HepG2 (cell line): ENCODE results near the gene BCAR3. TPM values are rescaled to one million over a fixed set of nuclear protein-coding genes. Genes with fewer than 3 reads are reported as not detected.

Experiments used
- ATAC-seq: fragments of 200-7000 bp; cut with Tn5 transposase; 3 replicates; pipeline ENCODE4 v1.9.1; 2020; ENCODE audit warnings: mild to moderate bottlenecking, moderate library complexity
- BruUV-seq: library from RNA; stranded (reverse); fragments of 400-500 nt; replicated peaks from 2 replicates; lab custom pipeline; 2021; lab: Mats Ljungman, UMichigan
- CTCF ChIA-PET: fragments of 300-600 bp; formaldehyde crosslinking; extraction: SDS; loops from one replicate; lab custom pipeline; 2021; ENCODE audit warnings: low total read pairs, inconsistent platforms, low intra/inter-chr PET ratio; lab: Yijun Ruan, JAX
- POLR2A ChIA-PET: fragments of 350-600 bp; sonication (Branson Sonifier 250); formaldehyde crosslinking; loops from one replicate; lab custom pipeline; 2020; ENCODE audit warnings: antibody characterized with exemption, inconsistent platforms; lab: Yijun Ruan, JAX
- DNase-seq: peaks from one replicate; pipeline ENCODE4 v3.0.0-alpha.2; 2015; ENCODE audit warnings: low spot score
- FAIRE-seq: peaks from 3 replicates; lab custom pipeline; 2011; peaks lifted over from hg19 to GRCh38; lab: Jason Lieb, UNC
- H2AFZ ChIP-seq: one replicate; pipeline ENCODE4 v1.6.1; 2011; ENCODE audit warnings: low read length, inconsistent platforms
- H3K27ac ChIP-seq: fragments of 300-600 bp; 3 replicates; pipeline ENCODE4 v1.8.0; 2011; ENCODE audit warnings: mixed run types, mild to moderate bottlenecking, mixed read lengths, low read length, inconsistent platforms; ENCODE audit not compliant: insufficient read depth; ENCODE audit errors: extremely low read length
- H3K27me3 ChIP-seq, 2 experiments: fragments of 200-600 bp in 1 of 2; 2 replicates in 1 of 2; 3 replicates in 1 of 2; pipeline versions ENCODE4 v1.6.0 to v1.8.0; 2011; ENCODE audit warnings: low read length in 2 of 2, mild to moderate bottlenecking in 2 of 2, moderate library complexity in 2 of 2, inconsistent platforms in 1 of 2; ENCODE audit not compliant: insufficient read depth in 2 of 2, control insufficient read depth in 1 of 2
- H3K36me3 ChIP-seq, 2 experiments: fragments of 200-600 bp in 1 of 2; replicated peaks in 1 of 2; 2 replicates in 1 of 2; 3 replicates in 1 of 2; pipeline versions ENCODE4 v1.5.1 to v1.8.0; 2011; ENCODE audit warnings: low read length in 2 of 2, inconsistent platforms in 1 of 2; ENCODE audit not compliant: insufficient read depth in 2 of 2, control insufficient read depth in 1 of 2
- H3K4me1 ChIP-seq: 2 replicates; pipeline ENCODE4 v1.5.1; 2012; ENCODE audit warnings: low read length, inconsistent platforms; ENCODE audit not compliant: insufficient read depth
- H3K4me2 ChIP-seq: 2 replicates; pipeline ENCODE4 v1.6.0; 2011; ENCODE audit warnings: low read depth, low read length, inconsistent platforms
- H3K4me3 ChIP-seq, 3 experiments: fragments of 200-600 bp in 1 of 3; sonication (generic), shearing (Covaris generic) in 1 of 3; replicated peaks in 1 of 3; 2 replicates each; pipeline ENCODE4 v1.5.1; 2011 to 2016; ENCODE audit warnings: low read length in 3 of 3, inconsistent platforms in 2 of 3, low read depth in 2 of 3, mild to moderate bottlenecking in 2 of 3, control low read depth in 1 of 3, mixed read lengths in 1 of 3; ENCODE audit not compliant: insufficient read depth in 1 of 3
- H3K79me2 ChIP-seq: one replicate; pipeline ENCODE4 v1.6.1; 2011; ENCODE audit warnings: low read length, inconsistent platforms; ENCODE audit not compliant: insufficient read depth
- H3K9ac ChIP-seq: 2 replicates; pipeline ENCODE4 v1.6.0; 2011; ENCODE audit warnings: mild to moderate bottlenecking, low read depth, low read length, inconsistent platforms; ENCODE audit not compliant: insufficient read depth
- H3K9me3 ChIP-seq: 2 replicates; pipeline ENCODE4 v1.5.1; 2012; ENCODE audit warnings: mild to moderate bottlenecking, low read length
- H4K20me1 ChIP-seq: 2 replicates; pipeline ENCODE4 v1.6.0; 2011; ENCODE audit warnings: inconsistent platforms, mild to moderate bottlenecking, low read length, moderate library complexity; ENCODE audit not compliant: insufficient read depth
- CEBPG ChIP-seq: IDR thresholded peaks from 2 replicates; pipeline ENCODE4 v1.6.1; 2016
- GATAD2A ChIP-seq: IDR thresholded peaks from 2 replicates; pipeline ENCODE4 v1.6.1; 2016
- MED1 ChIP-seq: sonication (generic); formaldehyde crosslinking; IDR thresholded peaks from 2 replicates; pipeline ENCODE4 v1.4.0; 2020; ENCODE audit warnings: missing genetic modification reagents
- PPARG ChIP-seq: conservative IDR thresholded peaks from 2 replicates; pipeline ENCODE4 v1.6.1; 2016; ENCODE audit warnings: missing biosample characterization, missing genetic modification reagents
- RAD21 ChIP-seq: fragments of 450-650 bp; formaldehyde crosslinking; IDR thresholded peaks from 2 replicates; pipeline ENCODE4 v1.5.0; 2020; ENCODE audit warnings: mild to moderate bottlenecking
- SAP130 ChIP-seq: IDR thresholded peaks from 2 replicates; pipeline ENCODE4 v1.6.1; 2016; ENCODE audit warnings: low read depth
- SMC3 ChIP-seq: IDR thresholded peaks from 2 replicates; pipeline ENCODE4 v1.6.1; 2011; ENCODE audit warnings: low read length, improper control_type of control experiment
- STAG1 ChIP-seq: sonication (generic); formaldehyde crosslinking; IDR thresholded peaks from 2 replicates; pipeline ENCODE4 v1.4.0; 2020; ENCODE audit warnings: missing genetic modification reagents
- YEATS4 ChIP-seq: sonication (generic); formaldehyde crosslinking; IDR thresholded peaks from 2 replicates; pipeline ENCODE4 v1.4.0; 2020; ENCODE audit warnings: missing genetic modification reagents, borderline replicate concordance
- ZKSCAN5 ChIP-seq: sonication (generic); formaldehyde crosslinking; IDR thresholded peaks from 2 replicates; pipeline ENCODE4 v1.5.1; 2020; ENCODE audit warnings: mild to moderate bottlenecking, missing genetic modification reagents
- ZNF256 ChIP-seq: sonication (generic); formaldehyde crosslinking; conservative IDR thresholded peaks from 2 replicates; pipeline ENCODE4 v1.4.0; 2020; ENCODE audit warnings: missing genetic modification reagents
- WGBS: methylation state at CpG from one replicate; pipeline ENCODE4 v1.1.6; 2017; ENCODE audit warnings: low lambda C conversion rate; 5-methylcytosine and 5-hydroxymethylcytosine counted together
- in situ Hi-C: cut with HindIII; loops from 2 replicates; pipeline ENCODE4 v1.10.0; 2017; ENCODE audit warnings: low pct_unique_long_range_greater_than_20kb; ENCODE audit not compliant: extremely low pct_ligation_motif_present
- intact Hi-C: fragments of 100-400 bp; cut with micrococcal nuclease; formaldehyde crosslinking; loops from one replicate; pipeline ENCODE4 v1.10.0; 2022; ENCODE audit not compliant: unreplicated experiment
- polyA plus RNA-seq, 8 experiments: library from polyadenylated mRNA; depleted of rRNA in 3 of 8; stranded (reverse) in 7 of 8; unstranded in 1 of 8; fragments of >200 nt; fragmentation: Illumina TruSeq in 4 of 8; extraction: Trizol in 4 of 8; gene quantifications; 2 replicates each; pipeline versions ENCODE4 v1.2.1 to v1.2.3, GENCODE V29; 2011 to 2016; ENCODE audit warnings: low read depth in 4 of 8, missing spikeins in 1 of 8, mixed read lengths in 1 of 8; ENCODE audit not compliant: insufficient read depth in 1 of 8
- total RNA-seq, 5 experiments: library from RNA; depleted of rRNA; stranded (reverse); fragments of >200 nt; fragmentation: Illumina TruSeq; extraction: Trizol; gene quantifications; 2 replicates each; pipeline ENCODE4 v1.2.3, GENCODE V29; 2016; ENCODE audit warnings: low read depth in 1 of 5
- TF ChIP-seq, protein P1 (sequence below): sonication (generic); formaldehyde crosslinking; IDR thresholded peaks from 2 replicates; pipeline ENCODE4 v1.4.0; 2020; ENCODE audit warnings: missing genetic modification reagents
- TF ChIP-seq, protein P2 (sequence below): IDR thresholded peaks from 2 replicates; pipeline ENCODE4 v1.4.0; 2020; ENCODE audit warnings: mild to moderate bottlenecking, missing genetic modification reagents
- TF ChIP-seq, protein P3 (sequence below): sonication (generic); formaldehyde crosslinking; IDR thresholded peaks from 2 replicates; pipeline ENCODE4 v1.5.0; 2020; ENCODE audit warnings: mild to moderate bottlenecking, missing genetic modification reagents, moderate library complexity

Gene BCAR3
- total and polyA plus RNA-seq, 2 of the 13 experiments (the other 11 are each of a cell fraction or from before 2014, with no cell fraction given) = 3.6 to 4.8 TPM

DNA sequence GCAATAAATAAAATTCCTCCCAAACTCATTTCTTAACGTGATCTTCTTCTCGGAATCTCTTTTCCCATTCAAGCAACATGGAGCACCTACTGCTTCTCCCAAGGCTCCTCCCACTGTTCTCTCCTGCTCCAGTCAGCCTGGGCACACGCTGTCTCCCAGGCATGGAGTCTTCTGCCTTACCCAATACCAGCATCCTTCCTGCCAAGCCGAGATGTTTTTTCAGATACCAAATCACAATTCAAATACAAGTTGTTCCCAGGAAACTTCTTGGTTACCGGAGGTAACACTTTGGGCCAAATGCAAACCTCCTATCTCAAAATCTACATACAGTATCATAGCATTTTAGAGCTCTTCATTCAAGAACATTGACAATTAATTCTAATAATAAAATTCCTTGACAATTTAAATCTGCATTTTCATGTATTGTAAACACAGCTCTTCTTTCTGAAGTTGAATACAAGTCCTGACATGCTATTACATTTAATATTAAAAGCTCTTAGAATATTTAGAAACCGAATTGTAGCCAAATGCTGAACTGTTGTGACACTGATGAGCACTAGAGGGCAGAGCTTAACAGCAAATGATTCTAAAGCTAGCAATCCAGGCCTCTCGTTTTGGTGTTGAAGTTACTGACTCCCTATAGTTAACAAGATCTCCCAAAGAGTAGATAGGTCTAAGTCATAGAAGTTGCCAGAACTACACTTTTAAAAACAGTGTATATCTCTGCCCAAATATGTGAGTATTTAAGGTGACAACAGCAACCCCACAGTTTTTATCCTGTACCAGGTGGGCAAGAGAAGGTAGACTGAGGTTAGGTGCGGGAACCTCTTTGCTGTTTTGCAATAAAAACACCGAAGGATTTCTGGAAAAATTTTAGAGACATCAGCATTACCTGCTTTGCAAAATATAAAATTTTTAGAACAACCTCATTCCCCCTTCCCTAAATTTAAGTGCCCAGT, 52.3 kb downstream of the BCAR3 start:
- BruUV-seq = no TSS peak
- ATAC-seq (peak; percentile 71), DNase-seq (peak; percentile 65), FAIRE-seq (peak; percentile 89)
- no peaks in the 10 kb centered on the region for H3K27me3 ChIP-seq
- no peaks in the 10 kb centered on the region for H4K20me1 ChIP-seq
- POLR2A ChIA-PET = interaction anchor here (0.6 to 2.1 kb wide), 9 partner anchors 9 to 217 kb away, joined by 3 to 19 read pairs (median 7); no protein-coding TSS in a partner anchor
- H3K4me2 ChIP-seq = no peak overlapping the region
- WGBS = 67% methylated on average over 9 of the region's 9 CpGs
- no peaks in the 10 kb centered on the region for H3K9me3 ChIP-seq
- CTCF ChIA-PET = interaction anchor here (1.7 to 5.3 kb wide), 4 partner anchors 51 to 221 kb away, joined by 8 to 89 read pairs (median 15); no protein-coding TSS in a partner anchor
- no peak overlapping the region for H3K27ac ChIP-seq
- no peak overlapping the region for H3K9ac ChIP-seq
- intact Hi-C loops (loop anchor here (1.0 to 2.0 kb wide), 3 partner anchors 105 to 191 kb away; no protein-coding TSS in a partner anchor), in situ Hi-C loops (loop anchor here (5.0 kb wide), 1 partner anchor 183 kb away; no protein-coding TSS in a partner anchor)
- peaks cover 26% of the 10 kb centered on the region for H3K4me1 ChIP-seq
- 0 out of 5 replicates have a peak, but pooled peaks cover 0 to 5% of the 10 kb centered on the region in 2 experiments for H3K36me3 ChIP-seq
- H3K79me2 ChIP-seq = peaks cover 5% of the 10 kb centered on the region
- no peak overlapping the region for H3K4me3 ChIP-seq
- no peak overlapping the region for H2AFZ ChIP-seq
- TF ChIP-seq, protein P1, sequence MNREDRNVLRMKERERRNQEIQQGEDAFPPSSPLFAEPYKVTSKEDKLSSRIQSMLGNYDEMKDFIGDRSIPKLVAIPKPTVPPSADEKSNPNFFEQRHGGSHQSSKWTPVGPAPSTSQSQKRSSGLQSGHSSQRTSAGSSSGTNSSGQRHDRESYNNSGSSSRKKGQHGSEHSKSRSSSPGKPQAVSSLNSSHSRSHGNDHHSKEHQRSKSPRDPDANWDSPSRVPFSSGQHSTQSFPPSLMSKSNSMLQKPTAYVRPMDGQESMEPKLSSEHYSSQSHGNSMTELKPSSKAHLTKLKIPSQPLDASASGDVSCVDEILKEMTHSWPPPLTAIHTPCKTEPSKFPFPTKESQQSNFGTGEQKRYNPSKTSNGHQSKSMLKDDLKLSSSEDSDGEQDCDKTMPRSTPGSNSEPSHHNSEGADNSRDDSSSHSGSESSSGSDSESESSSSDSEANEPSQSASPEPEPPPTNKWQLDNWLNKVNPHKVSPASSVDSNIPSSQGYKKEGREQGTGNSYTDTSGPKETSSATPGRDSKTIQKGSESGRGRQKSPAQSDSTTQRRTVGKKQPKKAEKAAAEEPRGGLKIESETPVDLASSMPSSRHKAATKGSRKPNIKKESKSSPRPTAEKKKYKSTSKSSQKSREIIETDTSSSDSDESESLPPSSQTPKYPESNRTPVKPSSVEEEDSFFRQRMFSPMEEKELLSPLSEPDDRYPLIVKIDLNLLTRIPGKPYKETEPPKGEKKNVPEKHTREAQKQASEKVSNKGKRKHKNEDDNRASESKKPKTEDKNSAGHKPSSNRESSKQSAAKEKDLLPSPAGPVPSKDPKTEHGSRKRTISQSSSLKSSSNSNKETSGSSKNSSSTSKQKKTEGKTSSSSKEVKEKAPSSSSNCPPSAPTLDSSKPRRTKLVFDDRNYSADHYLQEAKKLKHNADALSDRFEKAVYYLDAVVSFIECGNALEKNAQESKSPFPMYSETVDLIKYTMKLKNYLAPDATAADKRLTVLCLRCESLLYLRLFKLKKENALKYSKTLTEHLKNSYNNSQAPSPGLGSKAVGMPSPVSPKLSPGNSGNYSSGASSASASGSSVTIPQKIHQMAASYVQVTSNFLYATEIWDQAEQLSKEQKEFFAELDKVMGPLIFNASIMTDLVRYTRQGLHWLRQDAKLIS (CRISPR knock-in tag) = no peak
- no peak for TF ChIP-seq ZKSCAN5 (CRISPR knock-in tag)
- peak; percentile 89 for TF ChIP-seq RAD21 (CRISPR knock-in tag)
- 0 out of 2 replicates have a peak, but pooled peaks have one; percentile 13 for TF ChIP-seq PPARG (CRISPR knock-in tag)
- TF ChIP-seq STAG1 (CRISPR knock-in tag) = peak; percentile 95
- TF ChIP-seq YEATS4 (CRISPR knock-in tag) = 0 out of 2 replicates have a peak, but pooled peaks have one; percentile 11
- TF ChIP-seq CEBPG (CRISPR knock-in tag) = peak; percentile 25; the same call in 1 of the 2 replicates
- TF ChIP-seq, protein P2, sequence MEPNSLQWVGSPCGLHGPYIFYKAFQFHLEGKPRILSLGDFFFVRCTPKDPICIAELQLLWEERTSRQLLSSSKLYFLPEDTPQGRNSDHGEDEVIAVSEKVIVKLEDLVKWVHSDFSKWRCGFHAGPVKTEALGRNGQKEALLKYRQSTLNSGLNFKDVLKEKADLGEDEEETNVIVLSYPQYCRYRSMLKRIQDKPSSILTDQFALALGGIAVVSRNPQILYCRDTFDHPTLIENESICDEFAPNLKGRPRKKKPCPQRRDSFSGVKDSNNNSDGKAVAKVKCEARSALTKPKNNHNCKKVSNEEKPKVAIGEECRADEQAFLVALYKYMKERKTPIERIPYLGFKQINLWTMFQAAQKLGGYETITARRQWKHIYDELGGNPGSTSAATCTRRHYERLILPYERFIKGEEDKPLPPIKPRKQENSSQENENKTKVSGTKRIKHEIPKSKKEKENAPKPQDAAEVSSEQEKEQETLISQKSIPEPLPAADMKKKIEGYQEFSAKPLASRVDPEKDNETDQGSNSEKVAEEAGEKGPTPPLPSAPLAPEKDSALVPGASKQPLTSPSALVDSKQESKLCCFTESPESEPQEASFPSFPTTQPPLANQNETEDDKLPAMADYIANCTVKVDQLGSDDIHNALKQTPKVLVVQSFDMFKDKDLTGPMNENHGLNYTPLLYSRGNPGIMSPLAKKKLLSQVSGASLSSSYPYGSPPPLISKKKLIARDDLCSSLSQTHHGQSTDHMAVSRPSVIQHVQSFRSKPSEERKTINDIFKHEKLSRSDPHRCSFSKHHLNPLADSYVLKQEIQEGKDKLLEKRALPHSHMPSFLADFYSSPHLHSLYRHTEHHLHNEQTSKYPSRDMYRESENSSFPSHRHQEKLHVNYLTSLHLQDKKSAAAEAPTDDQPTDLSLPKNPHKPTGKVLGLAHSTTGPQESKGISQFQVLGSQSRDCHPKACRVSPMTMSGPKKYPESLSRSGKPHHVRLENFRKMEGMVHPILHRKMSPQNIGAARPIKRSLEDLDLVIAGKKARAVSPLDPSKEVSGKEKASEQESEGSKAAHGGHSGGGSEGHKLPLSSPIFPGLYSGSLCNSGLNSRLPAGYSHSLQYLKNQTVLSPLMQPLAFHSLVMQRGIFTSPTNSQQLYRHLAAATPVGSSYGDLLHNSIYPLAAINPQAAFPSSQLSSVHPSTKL (CRISPR knock-in tag) = peak; percentile 44; the same call in 1 of the 2 replicates
- peak; percentile 24; the same call in 1 of the 2 replicates for TF ChIP-seq GATAD2A (CRISPR knock-in tag)
- TF ChIP-seq MED1 (CRISPR knock-in tag) = peak; percentile 17; the same call in 1 of the 2 replicates
- peak; percentile 96 for TF ChIP-seq SMC3
- TF ChIP-seq, protein P3, sequence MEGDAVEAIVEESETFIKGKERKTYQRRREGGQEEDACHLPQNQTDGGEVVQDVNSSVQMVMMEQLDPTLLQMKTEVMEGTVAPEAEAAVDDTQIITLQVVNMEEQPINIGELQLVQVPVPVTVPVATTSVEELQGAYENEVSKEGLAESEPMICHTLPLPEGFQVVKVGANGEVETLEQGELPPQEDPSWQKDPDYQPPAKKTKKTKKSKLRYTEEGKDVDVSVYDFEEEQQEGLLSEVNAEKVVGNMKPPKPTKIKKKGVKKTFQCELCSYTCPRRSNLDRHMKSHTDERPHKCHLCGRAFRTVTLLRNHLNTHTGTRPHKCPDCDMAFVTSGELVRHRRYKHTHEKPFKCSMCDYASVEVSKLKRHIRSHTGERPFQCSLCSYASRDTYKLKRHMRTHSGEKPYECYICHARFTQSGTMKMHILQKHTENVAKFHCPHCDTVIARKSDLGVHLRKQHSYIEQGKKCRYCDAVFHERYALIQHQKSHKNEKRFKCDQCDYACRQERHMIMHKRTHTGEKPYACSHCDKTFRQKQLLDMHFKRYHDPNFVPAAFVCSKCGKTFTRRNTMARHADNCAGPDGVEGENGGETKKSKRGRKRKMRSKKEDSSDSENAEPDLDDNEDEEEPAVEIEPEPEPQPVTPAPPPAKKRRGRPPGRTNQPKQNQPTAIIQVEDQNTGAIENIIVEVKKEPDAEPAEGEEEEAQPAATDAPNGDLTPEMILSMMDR (CRISPR knock-in tag) = peak; percentile 84
- no peak for TF ChIP-seq ZNF256 (CRISPR knock-in tag)
- TF ChIP-seq SAP130 (CRISPR knock-in tag) = peak; percentile 31
